Esophagus squamous epithelium (tissue), 4 donors: ENCODE measurements around the gene BRIP1.

Source experiments
- CTCF ChIP-seq, 6 experiments: fragments of 450-650 bp in 4 of 6; fragments of 200-600 bp in 2 of 6; sonication (generic) in 2 of 6; IDR thresholded peaks; one replicate each; pipeline ENCODE4 v1.5.1; 2016 to 2019; ENCODE audit warnings: antibody characterized with exemption in 6 of 6, mild to moderate bottlenecking in 4 of 6, moderate library complexity in 4 of 6
- POLR2A ChIP-seq, 4 donors: fragments of 450-650 bp; IDR thresholded peaks; one replicate each; pipeline ENCODE4 v1.6.1; 2017; ENCODE audit warnings: antibody characterized with exemption in 4 of 4, mild to moderate bottlenecking in 4 of 4, moderate library complexity in 3 of 4

DNA sequence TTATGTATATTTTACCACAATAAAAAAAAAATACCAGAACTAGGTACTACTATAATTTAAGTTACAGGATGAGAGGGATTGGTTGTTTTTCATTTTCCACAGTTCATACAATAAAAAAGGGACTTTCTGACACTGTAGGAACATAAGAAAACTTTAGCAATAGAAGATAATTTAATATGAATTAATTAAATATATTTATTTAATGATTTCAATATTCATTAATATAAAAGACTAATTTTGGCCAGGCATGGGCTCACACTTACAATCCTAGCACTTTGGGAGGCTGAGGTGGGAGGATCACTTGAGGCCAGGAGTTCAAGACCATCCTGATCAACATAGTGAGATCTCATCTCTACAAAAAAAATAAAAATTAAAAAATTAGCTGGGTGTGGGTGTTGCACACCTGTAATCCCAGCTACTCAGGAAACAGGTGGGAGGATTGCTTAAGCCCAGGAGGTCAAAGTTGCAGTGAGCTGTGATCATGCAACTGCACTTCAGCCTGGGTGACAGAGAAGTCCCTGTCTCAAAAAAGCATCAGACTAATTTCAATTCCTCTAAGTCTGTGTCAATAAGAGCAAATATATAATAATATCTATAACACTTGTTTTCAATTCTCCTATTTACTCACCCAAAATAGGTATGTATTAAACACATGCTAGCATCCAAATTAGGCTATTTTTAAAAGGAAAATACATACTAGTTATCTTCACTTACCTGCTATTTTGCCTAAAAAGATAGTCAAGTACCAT, 79.6 kb downstream of the BRIP1 start:
- no peak for TF ChIP-seq CTCF (IDR thresholded peaks at IDR 0.05)
- no peak for TF ChIP-seq POLR2A (IDR thresholded peaks at IDR 0.05)
